Ammon's horn (tissue), 1 donor: Measurements from ENCODE around the gene PRR5L.

Experiments used
- DNase-seq: peaks from one replicate; pipeline ENCODE4 v3.0.0-alpha.2; 2016; ENCODE audit warnings: low spot score

The PRR5L gene

DNA sequence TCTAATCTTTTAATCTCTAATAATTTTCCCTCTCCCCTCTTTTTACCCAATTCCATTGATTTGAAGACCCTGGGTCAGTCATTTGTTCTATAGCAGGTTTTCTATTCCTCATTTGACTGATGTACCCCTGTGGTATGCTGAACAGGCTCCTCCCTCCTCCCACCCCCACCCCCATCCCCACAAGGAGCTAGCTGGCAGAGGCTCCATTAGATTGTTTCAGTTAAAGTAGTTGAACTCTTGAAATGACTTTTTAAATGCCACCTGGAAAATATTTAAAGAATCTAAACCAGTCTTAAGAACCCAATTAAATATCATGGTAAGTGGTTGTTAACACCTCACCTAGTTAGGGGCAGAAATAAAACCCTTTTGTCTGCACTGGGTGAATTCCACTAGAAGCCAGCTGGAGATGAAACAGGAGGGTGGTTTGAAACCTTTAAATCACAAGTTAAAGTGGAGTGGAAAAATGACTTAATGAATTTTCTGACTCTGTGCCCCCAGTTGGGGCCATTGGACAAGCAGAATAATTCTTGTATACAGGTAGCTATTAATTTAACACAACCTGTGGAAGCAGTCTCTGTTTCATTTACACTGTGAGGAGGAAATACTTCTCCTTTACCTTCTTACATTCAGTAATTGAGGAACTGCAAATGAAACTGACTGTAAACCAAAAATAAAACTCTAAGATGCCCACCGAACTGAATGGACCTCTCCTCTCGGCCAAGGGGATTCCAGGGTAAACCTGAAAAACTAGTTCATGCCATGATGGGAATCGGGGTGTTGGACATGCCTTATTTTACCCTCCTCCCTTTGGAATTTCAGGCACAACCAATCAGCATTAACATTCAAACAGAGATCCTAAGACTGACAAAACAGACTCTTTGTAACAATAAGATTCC lies 30.7 kb downstream of the PRR5L start:
- no peak for DNase-seq

DNA sequence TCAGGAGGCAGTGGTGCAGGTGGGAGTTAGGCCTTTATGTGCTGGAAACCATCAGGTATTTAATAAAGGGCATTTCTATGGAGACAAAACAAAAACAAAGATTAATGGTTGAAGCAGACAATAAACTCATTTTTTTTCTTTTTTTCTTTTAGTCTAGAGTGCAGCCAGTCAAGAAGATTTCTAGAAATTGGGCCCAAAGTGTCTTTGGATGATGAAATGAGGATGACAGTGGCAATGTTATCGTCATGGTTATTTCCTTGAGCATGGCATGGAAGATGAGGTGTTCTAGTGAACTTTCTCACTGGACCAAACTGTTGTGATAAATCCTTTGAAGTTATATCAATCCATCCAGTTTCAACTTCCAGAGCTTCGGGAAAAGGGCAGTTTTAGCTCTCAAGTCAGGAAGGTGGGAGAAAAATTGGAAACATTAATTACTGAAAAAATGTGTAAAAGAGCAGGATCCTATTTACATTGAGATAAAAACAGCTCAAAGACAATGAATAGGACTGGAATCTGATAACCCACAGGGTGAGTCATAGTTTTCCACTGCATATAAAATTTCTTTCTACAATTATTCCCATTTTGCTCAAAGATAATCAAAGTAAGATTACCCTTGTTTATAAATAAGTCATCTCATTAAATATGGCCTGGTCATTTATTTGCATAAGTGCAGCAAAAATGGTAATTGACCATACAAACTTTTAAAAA lies 33.0 kb downstream of the PRR5L start:
- DNase-seq, result no peak

DNA sequence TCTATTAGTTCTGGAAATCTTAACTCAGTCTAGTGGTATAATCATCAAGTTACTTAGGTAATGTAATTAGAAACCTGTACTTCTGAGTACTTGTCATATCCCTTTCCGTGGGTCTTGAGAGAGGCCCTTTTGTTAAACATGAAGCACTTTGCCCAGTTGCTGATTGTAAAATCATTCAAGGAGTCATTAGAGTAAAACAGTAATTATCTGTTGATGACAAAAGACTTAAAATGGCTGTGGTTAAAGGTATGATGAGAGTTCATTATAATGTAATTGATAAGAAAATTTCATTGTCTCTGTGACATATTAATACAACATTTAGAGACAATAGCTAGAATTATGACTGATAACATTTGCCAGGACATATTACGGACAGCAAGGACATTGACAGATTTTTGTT lies 34.3 kb downstream of the PRR5L start:
- DNase-seq, result no peak

DNA sequence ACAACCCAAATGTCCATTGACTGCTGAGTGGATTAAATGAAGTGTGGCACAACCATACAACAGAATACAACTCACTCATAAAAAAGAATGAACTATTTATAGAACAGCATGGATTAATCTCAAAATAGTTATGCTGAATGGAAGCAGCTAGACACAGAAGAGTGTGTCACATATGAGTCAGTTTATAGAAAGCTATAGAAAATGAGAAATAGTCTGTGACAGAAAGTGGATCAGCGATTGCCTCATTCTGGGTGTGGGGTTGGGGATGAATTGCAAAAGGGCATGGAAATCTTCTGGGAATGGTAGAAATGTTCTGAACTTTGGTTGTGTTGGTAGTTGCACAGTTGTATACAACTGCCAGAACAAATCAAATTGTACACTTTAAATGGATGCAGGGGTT lies 37.4 kb downstream of the PRR5L start:
- no peak for DNase-seq

DNA sequence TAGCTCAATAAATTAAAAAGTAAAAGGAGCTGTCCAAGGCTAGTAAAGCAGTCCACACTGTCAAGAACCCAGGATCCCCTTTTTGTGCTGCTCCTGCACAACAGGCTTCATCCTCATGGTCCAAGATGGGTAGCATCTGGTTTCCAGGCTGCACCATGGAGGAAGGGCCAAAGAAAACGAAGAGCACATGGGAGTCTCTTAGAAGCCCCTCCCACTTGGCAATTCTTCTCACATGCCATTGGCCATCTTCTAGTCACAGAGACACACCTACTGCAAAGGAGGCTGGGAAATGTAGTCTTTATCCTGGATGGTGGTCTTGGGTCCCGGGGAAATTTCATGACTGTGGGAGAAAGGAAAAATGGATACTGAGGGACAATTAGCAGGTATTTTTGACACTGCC lies 37.8 kb downstream of the PRR5L start:
- no peak for DNase-seq

DNA sequence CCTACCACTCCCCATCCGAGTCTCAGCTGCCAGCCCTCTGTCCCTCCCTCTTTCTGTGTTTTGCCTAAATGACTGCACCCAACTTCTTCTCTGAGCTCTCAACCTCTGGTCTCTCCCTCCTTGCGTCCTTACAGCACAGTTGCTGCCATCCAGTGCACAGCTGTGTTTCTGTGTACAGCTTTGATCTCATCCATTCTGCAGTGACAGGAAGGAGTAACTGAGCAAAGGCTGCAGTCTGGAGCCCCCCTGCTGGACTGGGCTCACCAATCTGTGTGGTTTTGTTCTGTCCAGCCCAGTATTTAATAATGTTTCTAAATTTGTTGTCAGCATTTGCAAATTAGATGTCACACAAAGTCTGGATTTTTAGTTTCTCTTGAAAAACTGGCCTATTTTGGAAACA lies 43.8 kb downstream of the PRR5L start:
- DNase-seq, result peak; percentile 34

DNA sequence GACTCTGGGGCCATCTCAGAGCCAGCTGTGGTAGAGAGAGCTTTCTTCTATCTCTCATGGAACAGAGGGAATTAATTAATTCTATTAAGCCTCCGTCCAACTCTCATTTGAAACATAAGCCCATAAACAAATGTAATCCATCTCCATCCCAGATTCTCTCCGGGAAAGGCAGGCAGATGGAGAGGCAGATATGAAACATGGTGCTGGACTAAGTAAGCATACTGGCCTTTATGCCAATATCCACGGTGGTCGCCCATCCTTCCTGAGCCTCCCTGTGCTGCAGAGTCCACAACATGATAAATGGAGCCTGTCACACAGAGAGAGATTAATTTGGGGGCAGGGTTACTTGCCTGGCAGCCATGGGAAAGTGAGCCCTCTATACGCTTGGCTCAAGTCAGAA lies 44.8 kb downstream of the PRR5L start:
- no peak for DNase-seq

DNA sequence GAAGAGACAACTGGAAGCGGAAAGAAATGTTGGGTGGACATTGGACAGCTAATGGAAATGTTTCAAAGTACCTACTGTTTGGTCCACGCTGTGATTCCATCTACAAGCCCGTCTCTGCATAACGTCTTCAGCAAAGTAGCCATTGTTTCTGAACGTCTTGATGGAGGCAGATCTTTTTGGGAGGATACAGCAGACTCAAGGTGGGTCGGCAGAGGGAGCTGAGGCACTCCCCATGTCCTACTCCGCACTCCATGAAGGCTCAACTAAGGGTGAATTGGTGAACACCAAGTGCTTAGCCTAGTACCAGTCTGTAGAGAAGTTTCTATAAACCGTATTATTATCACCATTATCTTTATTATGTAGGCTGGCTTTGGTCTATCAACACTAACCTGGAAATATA lies 45.8 kb downstream of the PRR5L start:
- DNase-seq, result no peak

DNA sequence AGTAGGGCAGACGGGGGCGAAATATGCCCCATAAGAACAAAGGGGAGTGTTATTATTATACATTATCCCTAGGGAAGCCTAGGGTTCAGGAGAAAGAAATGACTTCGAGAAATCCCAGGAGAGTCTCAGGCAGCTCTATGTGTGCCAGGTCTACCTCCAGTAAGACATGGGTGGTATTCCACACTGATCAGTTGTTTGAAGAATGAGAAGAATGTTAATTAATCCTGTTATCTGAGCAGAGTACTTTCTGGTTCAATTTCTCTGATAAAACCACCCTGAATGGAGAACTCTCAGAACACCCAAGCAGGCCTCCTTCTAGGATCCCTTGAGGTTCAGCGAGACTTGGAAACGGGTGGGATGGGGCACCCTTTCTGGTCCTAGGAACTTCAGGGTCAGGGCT lies 46.2 kb downstream of the PRR5L start:
- no peak for DNase-seq

DNA sequence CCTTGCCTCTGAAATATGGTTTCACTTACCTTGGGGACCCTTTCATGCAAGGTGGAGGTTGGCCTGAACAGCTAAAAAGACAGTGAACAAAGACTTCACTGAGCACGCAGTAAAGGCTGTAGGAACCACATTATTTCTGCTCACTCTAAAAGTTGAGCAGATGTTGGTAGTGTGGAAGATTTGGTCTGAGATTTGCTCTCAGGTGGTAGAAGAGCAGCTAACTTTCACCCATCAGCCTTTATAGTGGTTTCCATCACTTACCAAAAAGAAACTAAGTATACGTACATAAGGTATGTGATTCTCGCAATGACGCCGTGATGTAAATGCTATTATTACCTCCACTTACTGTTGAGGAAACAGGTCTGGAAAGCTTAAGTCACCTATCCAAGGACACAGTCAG lies 47.3 kb downstream of the PRR5L start:
- DNase-seq, result no peak

DNA sequence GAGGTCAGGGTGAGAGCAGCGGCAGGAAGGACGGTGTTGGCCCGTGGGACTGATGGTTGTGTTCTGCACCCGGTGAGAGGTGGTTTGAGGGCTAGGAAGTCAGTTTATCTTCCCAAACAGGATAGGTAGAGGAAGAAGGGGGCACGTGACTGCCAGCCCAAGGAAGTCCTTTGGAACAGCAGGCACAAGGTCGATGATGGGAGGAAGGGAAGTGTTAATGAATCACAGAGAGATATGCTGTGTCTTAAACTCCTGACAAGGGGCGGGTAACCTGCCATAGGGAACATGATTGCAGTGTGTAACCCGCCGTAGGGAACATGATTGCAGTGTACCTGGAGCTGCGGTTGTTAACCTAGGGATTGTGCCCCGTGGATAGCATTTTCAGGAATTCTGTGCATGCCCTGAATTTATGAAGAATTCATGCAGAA lies 49.0 kb downstream of the PRR5L start:
- DNase-seq, result no peak

DNA sequence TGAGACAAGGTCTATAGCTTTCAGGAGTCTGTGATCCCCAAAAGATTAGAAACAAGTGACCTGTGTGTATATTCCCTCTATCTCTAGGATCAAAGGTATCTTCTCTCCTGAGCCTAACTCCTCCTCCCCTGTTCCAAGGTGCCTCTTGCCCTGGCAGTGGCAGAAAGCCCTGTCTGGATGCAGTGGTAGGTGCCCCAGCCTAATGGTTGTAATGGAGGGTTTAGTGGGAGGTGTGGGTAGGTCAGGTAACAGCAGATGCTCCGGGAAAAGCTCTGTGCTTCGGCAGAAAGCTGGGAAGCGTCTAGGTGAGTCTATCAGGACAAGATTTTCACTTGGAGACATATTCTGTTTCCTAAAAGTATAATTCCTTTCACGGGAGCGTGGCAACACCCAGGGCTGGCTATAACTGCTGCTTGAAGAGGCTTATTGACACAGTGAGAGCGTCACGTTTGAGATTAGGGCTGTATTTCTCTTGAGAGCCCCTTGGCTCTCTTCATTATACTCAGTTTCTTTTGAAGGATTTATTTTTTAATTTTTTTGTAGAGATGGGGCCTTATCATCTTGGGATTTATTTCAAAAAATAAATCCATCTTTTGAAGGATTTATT lies 49.5 kb downstream of the PRR5L start:
- no peak for DNase-seq

DNA sequence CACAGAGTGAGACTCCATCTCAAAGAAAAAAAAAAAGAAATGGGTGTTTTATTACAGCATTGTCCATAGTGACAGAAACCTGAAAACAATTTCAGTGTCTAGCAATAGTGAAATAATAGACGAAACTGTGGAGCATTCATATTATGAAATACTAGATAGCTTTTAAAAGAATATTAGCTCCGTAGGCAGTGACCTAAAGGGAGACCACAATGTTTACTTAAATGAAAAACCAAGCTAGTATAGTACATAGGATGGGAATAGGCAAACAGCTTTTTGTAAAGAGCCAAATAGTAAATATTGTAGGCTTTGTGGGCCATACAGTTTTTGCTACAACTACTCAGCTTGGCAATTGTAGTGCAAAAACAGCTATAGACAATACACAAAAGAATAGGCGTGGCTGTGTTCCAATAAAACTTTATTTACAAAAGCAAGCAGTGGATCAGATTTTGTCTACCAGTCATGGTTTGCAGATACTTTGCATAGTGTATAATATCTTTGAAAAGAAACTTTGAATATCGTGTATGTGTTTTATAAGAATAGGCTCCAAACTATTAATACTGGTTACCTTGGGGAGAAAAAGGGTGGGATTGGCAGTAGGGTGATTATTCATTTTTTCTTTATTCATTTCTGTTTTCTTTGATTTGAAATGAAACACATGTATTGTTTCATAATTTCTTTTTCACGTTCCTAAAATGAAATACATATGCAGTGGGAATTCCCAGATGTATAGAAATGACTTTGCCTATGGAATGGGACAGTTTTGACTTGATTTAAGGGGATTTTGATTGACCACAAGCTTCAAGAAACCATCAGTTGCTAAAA lies 50.7 kb downstream of the PRR5L start:
- no peak for DNase-seq

DNA sequence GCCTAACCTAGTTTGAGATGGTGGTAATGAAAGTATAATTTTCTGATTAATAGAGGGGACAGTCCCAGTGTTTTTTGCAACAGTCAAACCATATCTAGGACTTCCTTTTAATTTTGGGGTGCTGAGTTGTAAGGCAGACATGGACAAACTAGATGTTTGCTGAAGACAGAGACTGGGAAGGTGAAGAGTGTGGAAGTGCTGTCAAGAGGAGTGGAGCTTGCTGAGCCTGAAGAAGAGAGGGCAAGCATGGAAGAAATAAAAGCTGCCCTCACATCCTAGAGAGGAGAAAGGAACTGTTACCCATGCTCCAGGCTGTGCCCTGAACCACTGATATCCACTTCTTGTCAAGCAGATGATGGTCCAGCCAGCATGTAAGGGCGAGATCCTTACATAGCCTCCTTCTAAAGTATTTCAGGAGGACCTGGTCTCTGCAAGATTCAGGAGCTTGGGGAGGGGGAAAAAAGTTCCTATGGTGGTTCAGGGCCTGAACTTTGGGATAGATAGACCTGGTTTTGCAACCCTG lies 51.4 kb downstream of the PRR5L start:
- DNase-seq, result no peak

DNA sequence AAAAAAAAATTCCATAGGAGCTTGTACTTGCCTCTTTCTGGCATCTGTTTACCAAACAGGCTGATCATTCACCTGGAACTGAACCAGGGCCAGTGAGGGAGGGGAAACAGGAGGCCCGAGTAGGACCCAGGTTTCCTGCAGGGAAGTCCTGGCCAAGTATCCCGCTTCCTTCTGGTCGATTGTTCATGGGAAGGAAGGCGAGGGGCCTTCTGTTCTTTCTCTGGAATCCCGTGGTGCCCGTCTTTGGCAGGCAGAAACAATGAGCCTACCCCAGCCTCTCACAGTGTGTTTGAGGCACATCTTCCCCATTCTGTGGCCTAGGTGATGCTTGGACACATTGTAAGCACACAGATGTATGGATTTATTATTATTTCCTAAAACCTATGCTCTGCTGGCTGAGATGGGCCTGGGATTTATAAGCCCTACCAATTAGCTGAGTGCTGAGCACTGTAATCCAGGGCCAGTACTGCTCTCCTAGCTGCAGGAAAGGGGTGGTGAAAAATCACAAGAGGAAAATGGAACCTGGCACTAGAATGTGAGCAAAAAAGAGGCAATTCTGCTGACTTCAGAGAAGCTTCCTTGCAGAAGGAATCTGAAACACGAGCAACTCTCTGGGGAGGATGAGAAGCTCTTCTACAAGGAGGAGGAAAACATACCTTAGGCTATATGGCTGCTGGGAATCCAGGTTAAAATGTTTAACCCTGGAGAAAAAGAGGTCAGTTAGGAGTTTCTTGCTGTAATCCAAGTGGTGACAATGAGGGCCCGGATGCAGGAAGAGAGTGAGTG lies 53.5 kb downstream of the PRR5L start:
- DNase-seq, result no peak

DNA sequence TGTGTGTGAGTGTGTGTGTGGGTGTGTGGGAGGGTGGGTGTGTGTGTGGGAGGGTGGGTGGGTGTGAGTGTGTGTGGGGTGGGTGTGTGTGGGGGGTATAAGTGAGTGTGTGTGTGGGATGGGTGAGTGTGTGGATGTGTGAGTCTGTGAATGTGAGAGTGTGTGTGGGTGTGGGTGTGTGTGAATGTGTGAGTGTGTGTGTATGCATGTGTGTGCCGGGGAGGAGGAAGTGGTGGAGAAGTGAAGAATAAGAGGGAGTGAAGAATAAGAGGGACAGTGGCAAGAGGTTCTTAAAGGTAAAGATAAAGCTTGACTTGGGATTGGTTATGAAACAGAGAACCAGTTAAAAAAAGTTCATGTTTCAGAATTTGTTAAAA lies 54.0 kb downstream of the PRR5L start:
- no peak for DNase-seq

DNA sequence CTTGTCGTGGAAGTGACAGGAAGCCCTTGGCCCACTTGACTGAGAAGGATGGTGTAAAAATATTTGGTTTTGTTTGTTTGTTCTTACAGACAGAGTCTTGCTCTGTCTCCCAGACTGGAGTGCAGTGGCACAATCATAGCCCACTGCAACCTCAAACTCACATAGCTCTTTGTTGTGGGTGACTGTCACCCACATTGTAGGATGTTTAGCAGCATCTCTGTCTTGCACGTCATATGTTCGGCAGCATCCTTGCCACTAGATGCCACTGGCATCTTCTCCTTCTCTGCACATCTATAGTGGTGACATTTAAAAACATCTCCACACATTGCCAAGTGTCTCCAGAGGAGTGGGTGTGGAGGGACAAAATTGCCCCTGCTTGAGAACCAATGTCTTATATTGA lies 56.8 kb downstream of the PRR5L start:
- DNase-seq, result peak; percentile 42

DNA sequence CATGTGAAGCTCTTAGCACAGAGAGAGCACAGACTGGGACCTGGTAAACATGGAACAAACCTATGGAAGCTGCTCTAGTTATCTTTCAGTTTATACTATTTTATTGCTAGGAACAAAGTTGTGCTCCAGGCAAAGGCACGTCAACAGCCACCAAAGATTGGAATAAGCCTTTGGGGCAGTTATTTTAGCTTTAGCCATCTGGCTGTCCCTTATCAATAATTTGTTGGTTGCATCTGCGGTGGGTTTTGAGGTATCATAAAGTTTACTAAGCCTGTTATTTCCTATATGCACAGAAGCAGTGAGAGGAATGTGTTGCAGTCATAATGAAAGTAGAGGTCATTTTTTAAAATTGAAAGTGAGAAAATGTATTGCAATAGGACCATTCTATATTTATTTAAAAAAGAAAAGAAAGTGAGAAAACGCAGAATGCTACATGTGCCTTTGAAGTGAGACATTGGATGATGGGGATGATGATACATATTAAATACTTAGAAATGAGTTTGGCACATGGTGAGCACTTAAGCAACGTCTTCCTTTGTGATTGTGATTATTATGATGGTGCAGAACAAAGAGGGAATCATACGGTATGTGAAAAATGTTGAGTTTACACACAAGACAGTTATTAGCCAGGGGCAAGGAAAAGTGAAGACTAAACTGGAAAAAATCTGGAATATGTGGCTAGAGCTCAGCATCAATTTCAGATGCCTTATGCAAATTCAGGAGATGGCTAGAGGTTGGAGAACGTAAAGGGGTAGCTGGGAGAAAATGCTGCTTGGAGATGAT lies 58.3 kb downstream of the PRR5L start:
- DNase-seq, result no peak

DNA sequence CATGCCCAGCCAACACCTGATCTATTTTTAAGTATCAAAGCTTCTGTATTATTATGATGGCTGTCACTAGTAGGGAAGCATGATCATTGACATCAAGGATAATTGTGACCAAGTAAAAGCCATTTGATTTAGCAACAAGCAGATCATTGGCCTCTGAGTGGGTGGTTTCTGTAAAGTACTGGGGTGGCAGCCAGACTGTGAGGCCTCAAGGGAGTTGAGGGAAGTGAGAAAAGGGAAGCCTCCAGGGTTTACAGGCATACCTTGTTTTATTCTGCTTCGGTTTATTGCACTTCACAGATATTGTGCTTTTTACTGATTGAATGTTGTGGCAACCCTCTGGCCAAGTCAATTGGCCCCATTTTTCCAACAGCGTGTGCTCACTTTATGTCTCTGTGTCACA lies 60.1 kb downstream of the PRR5L start:
- peak; percentile 54 for DNase-seq

DNA sequence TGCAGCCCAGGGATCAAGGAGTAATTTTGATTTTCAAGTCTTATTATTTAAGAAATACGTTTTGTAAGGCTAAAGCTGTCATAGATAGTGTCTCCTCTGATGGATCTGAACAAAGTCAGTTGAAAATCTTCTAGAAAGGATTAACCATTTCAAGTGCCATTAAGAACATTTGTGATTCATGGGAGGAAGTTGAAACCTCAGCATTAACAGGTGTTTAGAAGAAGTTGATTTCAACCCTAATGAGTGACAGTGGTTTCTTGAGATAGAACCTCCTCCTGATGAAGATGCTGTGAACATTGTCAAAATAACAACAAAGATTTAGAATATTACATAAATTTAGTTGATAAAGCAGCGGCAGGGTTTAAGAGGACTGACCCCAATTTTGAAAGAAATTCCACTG lies 61.7 kb downstream of the PRR5L start:
- DNase-seq, result no peak
